ENCODE data around the gene KIAA0930.

DNA sequence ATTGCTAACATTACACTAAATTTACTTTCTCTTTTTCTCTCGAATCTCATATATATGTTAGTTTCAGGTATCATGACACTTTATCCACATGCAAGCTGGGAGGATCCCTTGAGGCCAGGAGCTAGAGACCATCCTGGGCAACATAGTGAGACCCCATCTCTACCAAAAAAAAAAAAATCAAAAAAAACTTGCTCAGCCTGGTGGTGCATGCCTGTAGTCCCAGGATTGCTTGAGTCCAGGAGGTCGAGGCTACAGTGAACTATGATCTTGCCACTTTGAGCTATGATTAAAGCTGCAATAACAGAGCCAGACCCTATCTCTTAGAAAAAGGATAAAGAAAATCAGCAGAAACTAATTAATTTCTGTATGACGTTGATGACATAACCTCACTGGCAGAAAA is 40.3 kb upstream of the KIAA0930 start:
- TF ChIP-seq, protein P1, sequence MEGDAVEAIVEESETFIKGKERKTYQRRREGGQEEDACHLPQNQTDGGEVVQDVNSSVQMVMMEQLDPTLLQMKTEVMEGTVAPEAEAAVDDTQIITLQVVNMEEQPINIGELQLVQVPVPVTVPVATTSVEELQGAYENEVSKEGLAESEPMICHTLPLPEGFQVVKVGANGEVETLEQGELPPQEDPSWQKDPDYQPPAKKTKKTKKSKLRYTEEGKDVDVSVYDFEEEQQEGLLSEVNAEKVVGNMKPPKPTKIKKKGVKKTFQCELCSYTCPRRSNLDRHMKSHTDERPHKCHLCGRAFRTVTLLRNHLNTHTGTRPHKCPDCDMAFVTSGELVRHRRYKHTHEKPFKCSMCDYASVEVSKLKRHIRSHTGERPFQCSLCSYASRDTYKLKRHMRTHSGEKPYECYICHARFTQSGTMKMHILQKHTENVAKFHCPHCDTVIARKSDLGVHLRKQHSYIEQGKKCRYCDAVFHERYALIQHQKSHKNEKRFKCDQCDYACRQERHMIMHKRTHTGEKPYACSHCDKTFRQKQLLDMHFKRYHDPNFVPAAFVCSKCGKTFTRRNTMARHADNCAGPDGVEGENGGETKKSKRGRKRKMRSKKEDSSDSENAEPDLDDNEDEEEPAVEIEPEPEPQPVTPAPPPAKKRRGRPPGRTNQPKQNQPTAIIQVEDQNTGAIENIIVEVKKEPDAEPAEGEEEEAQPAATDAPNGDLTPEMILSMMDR (IDR thresholded peaks at IDR 0.05): no peak
- TF ChIP-seq POLR2AphosphoS5 (IDR thresholded peaks at IDR 0.05; ENCODE audit: insufficient read depth in 1 of 2, low read depth in 1 of 2) (no peak), POLR2A (IDR thresholded peaks at IDR 0.05) (no peak)
